Ramos (cell line): ENCODE data around the gene TNFAIP8.

Source experiments
- in situ Hi-C: fragments of 300-500 bp; cut with MboI; formaldehyde crosslinking; loops from one replicate; pipeline ENCODE4 v1.14.3; 2022; ENCODE audit warnings: low sequenced_read_pairs; ENCODE audit not compliant: unreplicated experiment

The TNFAIP8 gene

GRCh38 chr5:119345861-119346260 lies 10.0 kb upstream of the TNFAIP8 start:
- in situ Hi-C loops = no loop called here

- in situ Hi-C loops = no loop called here
Observed at GRCh38 chr5:119346394-119346793, 9.4 kb upstream of the TNFAIP8 start.

GRCh38 chr5:119347574-119347973 lies 8.2 kb upstream of the TNFAIP8 start:
- in situ Hi-C loops = no loop called here

- in situ Hi-C loops = no loop called here
Observed at GRCh38 chr5:119347991-119348390, 7.8 kb upstream of the TNFAIP8 start.

GRCh38 chr5:119353213-119353612 lies 2.6 kb upstream of the TNFAIP8 start:
- in situ Hi-C loops = no loop called here

GRCh38 chr5:119353686-119354366 lies 2.0 kb upstream of the TNFAIP8 start:
- in situ Hi-C loops = no loop called here

GRCh38 chr5:119354537-119355243 lies 1.1 kb upstream of the TNFAIP8 start:
- in situ Hi-C loops = no loop called here

GRCh38 chr5:119355244-119355638 lies 578 bp upstream of the TNFAIP8 start:
- in situ Hi-C loops = no loop called here

GRCh38 chr5:119356612-119357188 lies 881 bp downstream of the TNFAIP8 start:
- in situ Hi-C loops = no loop called here

GRCh38 chr5:119357270-119357669 lies 1.5 kb downstream of the TNFAIP8 start:
- in situ Hi-C loops = no loop called here

- in situ Hi-C loops = no loop called here
Observed at GRCh38 chr5:119357808-119358529, 2.1 kb downstream of the TNFAIP8 start.

- in situ Hi-C loops = no loop called here
Observed at GRCh38 chr5:119358530-119358900, 2.7 kb downstream of the TNFAIP8 start.

GRCh38 chr5:119358901-119359603 lies 3.2 kb downstream of the TNFAIP8 start:
- in situ Hi-C loops = no loop called here

- in situ Hi-C loops = no loop called here
Observed at GRCh38 chr5:119359737-119360413, 4.1 kb downstream of the TNFAIP8 start.

GRCh38 chr5:119360905-119361593 lies 5.2 kb downstream of the TNFAIP8 start:
- in situ Hi-C loops = no loop called here

- in situ Hi-C loops = no loop called here
Observed at GRCh38 chr5:119361594-119362125, 5.8 kb downstream of the TNFAIP8 start.

GRCh38 chr5:119362714-119363113 lies 6.9 kb downstream of the TNFAIP8 start:
- in situ Hi-C loops = no loop called here

GRCh38 chr5:119363271-119363670 lies 7.5 kb downstream of the TNFAIP8 start:
- in situ Hi-C loops = no loop called here

GRCh38 chr5:119363936-119364335 lies 8.1 kb downstream of the TNFAIP8 start:
- in situ Hi-C loops = no loop called here
